HepG2 (cell line): ENCODE data around the gene NUAK2. TPM values are rescaled to one million over a fixed set of nuclear protein-coding genes. Genes with fewer than 3 reads are reported as not detected.

ENCODE experiments used
- ASH2L ChIP-seq: fragments of 300-600, 200-600 bp; sonication (generic); IDR thresholded peaks from 2 replicates; pipeline ENCODE4 v1.7.0; 2017; ENCODE audit warnings: low read depth, mild to moderate bottlenecking, moderate library complexity, mixed read lengths, low read length; ENCODE audit not compliant: insufficient read length
- DBP ChIP-seq: sonication (generic); formaldehyde crosslinking; IDR thresholded peaks from 2 replicates; pipeline ENCODE4 v1.4.0; 2020; ENCODE audit warnings: missing genetic modification reagents; ENCODE audit errors: not compliant biosample characterization
- KDM6A ChIP-seq: IDR thresholded peaks from 2 replicates; pipeline ENCODE4 v1.6.1; 2016; ENCODE audit warnings: low read depth
- NKX3-1 ChIP-seq: sonication (generic); formaldehyde crosslinking; IDR thresholded peaks from 2 replicates; pipeline ENCODE4 v1.5.0; 2020; ENCODE audit warnings: missing genetic modification reagents
- PRDM10 ChIP-seq: sonication (generic); formaldehyde crosslinking; IDR thresholded peaks from 2 replicates; pipeline ENCODE4 v1.4.0; 2020; ENCODE audit warnings: low read depth, missing genetic modification reagents
- RBFOX2 ChIP-seq: fragments of 200-400 bp; formaldehyde crosslinking; IDR thresholded peaks from 2 replicates; pipeline ENCODE4 v1.6.1; 2017; ENCODE audit warnings: low read depth, mild to moderate bottlenecking, low read length
- RERE ChIP-seq: IDR thresholded peaks from 2 replicates; pipeline ENCODE4 v1.6.1; 2016; ENCODE audit warnings: low read depth, missing genetic modification reagents, missing compliant biosample characterization
- SRSF1 ChIP-seq: fragments of 200-400 bp; formaldehyde crosslinking; optimal IDR thresholded peaks from 2 replicates; pipeline ENCODE3; 2017; ENCODE audit warnings: mild to moderate bottlenecking, low read depth, low read length, moderate library complexity
- STAT5B ChIP-seq: sonication (generic); formaldehyde crosslinking; IDR thresholded peaks from 2 replicates; pipeline ENCODE4 v1.4.0; 2020; ENCODE audit warnings: missing genetic modification reagents
- TCF7 ChIP-seq: sonication (generic); IDR thresholded peaks from 2 replicates; pipeline ENCODE4 v1.6.1; 2016; ENCODE audit warnings: antibody characterized with exemption, low read depth
- THAP8 ChIP-seq: sonication (generic); formaldehyde crosslinking; IDR thresholded peaks from 2 replicates; pipeline ENCODE4 v1.5.1; 2020; ENCODE audit warnings: missing genetic modification reagents, mild to moderate bottlenecking, borderline replicate concordance
- ZNF629 ChIP-seq: sonication (generic); formaldehyde crosslinking; conservative IDR thresholded peaks from 2 replicates; pipeline ENCODE4 v1.5.0; 2020; ENCODE audit warnings: missing genetic modification reagents
- ZNF713 ChIP-seq: sonication (generic); formaldehyde crosslinking; IDR thresholded peaks from 2 replicates; pipeline ENCODE4 v1.4.0; 2020; ENCODE audit warnings: mild to moderate bottlenecking, missing genetic modification reagents
- ZNF800 ChIP-seq: sonication (generic); formaldehyde crosslinking; IDR thresholded peaks from 2 replicates; pipeline ENCODE4 v1.4.0; 2020; ENCODE audit warnings: missing genetic modification reagents
- ZSCAN25 ChIP-seq: sonication (generic); formaldehyde crosslinking; IDR thresholded peaks from 2 replicates; pipeline ENCODE4 v1.8.0; 2022; ENCODE audit warnings: mild to moderate bottlenecking, missing genetic modification reagents
- ZSCAN9 ChIP-seq: IDR thresholded peaks from 2 replicates; pipeline ENCODE4 v1.6.1; 2016; ENCODE audit warnings: borderline replicate concordance
- polyA plus RNA-seq, 8 experiments: library from polyadenylated mRNA; depleted of rRNA in 3 of 8; stranded (reverse) in 7 of 8; unstranded in 1 of 8; fragments of >200 nt; fragmentation: Illumina TruSeq in 4 of 8; extraction: Trizol in 4 of 8; gene quantifications; 2 replicates each; pipeline versions ENCODE4 v1.2.1 to v1.2.3, GENCODE V29; 2011 to 2016; ENCODE audit warnings: low read depth in 4 of 8, missing spikeins in 1 of 8, mixed read lengths in 1 of 8; ENCODE audit not compliant: insufficient read depth in 1 of 8
- total RNA-seq, 5 experiments: library from RNA; depleted of rRNA; stranded (reverse); fragments of >200 nt; fragmentation: Illumina TruSeq; extraction: Trizol; gene quantifications; 2 replicates each; pipeline ENCODE4 v1.2.3, GENCODE V29; 2016; ENCODE audit warnings: low read depth in 1 of 5

NUAK2 gene
- total and polyA plus RNA-seq, 2 of the 13 experiments (the other 11 are each of a cell fraction or from before 2014, with no cell fraction given), result 0.75 to 1.1 TPM

GRCh38 chr1:205318231-205318991, 3.1 kb downstream of the NUAK2 start (continued):
- TF ChIP-seq RERE (CRISPR knock-in tag) (0 out of 2 replicates have a peak, but pooled peaks have one; percentile 26), THAP8 (CRISPR knock-in tag) (0 out of 2 replicates have a peak, but pooled peaks have one; percentile 69), ZSCAN25 (CRISPR knock-in tag) (0 out of 2 replicates have a peak, but pooled peaks have one; percentile 58), ZNF629 (CRISPR knock-in tag) (no peak), RBFOX2 (peak; percentile 13; the same call in 1 of the 2 replicates), KDM6A (CRISPR knock-in tag) (no peak), NKX3-1 (no peak), STAT5B (CRISPR knock-in tag) (no peak), DBP (no peak), TCF7 (peak; percentile 86), ZSCAN9 (CRISPR knock-in tag) (no peak), ZNF713 (no peak), SRSF1 (no peak), ASH2L (peak; percentile 74), PRDM10 (CRISPR knock-in tag) (0 out of 2 replicates have a peak, but pooled peaks have one; percentile 31), ZNF800 (CRISPR knock-in tag) (no peak)
